HCT116 (cell line): ENCODE data around the gene ARHGAP42. TPM values are rescaled to one million over a fixed set of nuclear protein-coding genes. Genes with fewer than 3 reads are reported as not detected.

ENCODE experiments used
- ATAC-seq: fragments of 200-7000 bp; cut with Tn5 transposase; 2 replicates; pipeline ENCODE4 v1.9.1; 2020; ENCODE audit warnings: mild to moderate bottlenecking, moderate library complexity
- BruUV-seq: library from RNA; stranded (reverse); fragments of 400-500 nt; replicated peaks from 2 replicates; lab custom pipeline; 2021; lab: Mats Ljungman, UMichigan
- CTCF ChIA-PET: fragments of 300-600 bp; sonication (Branson Sonifier 250); formaldehyde crosslinking; loops from one replicate; lab custom pipeline; 2021; ENCODE audit warnings: antibody characterized with exemption; lab: Charles Lee
- POLR2A ChIA-PET: fragments of 300-600, 350-600 bp; sonication (Branson Sonifier 250); formaldehyde crosslinking; loops from one replicate; lab custom pipeline; 2021; ENCODE audit warnings: antibody characterized with exemption; lab: Charles Lee
- RAD21 ChIA-PET, 2 experiments: fragments of 300-600 bp; sonication (Branson Sonifier 250); formaldehyde crosslinking; loops; one replicate each; lab custom pipeline; 2023; ENCODE audit warnings: low total read pairs in 2 of 2; ENCODE audit not compliant: uncharacterized antibody in 2 of 2, unreplicated experiment in 2 of 2, low non-redundant PET in 1 of 2; lab: Charles Lee
- DNase-seq: peaks from one replicate; pipeline ENCODE4 v3.0.0-alpha.2; 2010; ENCODE audit warnings: low read depth, low spot score
- H2AFZ ChIP-seq: fragments of 200-600 bp; shearing (Covaris generic), sonication (generic); 2 replicates; pipeline ENCODE4 v1.6.1; 2017; ENCODE audit warnings: low read depth, mixed run types, mixed read lengths, antibody characterized with exemption, low read length; ENCODE audit not compliant: poor library complexity, severe bottlenecking
- H3K27ac ChIP-seq: 2 replicates; pipeline ENCODE4 v1.5.1; 2012; ENCODE audit warnings: low read depth, low read length
- H3K27me3 ChIP-seq: fragments of 200-600 bp; sonication (generic); 2 replicates; pipeline ENCODE4 v1.6.1; 2016; ENCODE audit warnings: mixed run types, low read length, mixed read lengths; ENCODE audit not compliant: insufficient read depth
- H3K36me3 ChIP-seq, 2 experiments: fragments of 200-500 bp in 1 of 2; fragments of 200-600 bp in 1 of 2; sonication (Bioruptor generic) in 1 of 2; sonication (generic) in 1 of 2; 2 replicates each; pipeline versions ENCODE4 v1.5.1 to v1.6.1; 2014 to 2016; ENCODE audit warnings: low read length in 2 of 2, inconsistent platforms in 1 of 2, mixed read lengths in 1 of 2, mixed run types in 1 of 2; ENCODE audit not compliant: insufficient read depth in 2 of 2, control insufficient read depth in 1 of 2
- H3K4me1 ChIP-seq, 2 experiments: fragments of 200-600 bp in 1 of 2; sonication (generic) in 1 of 2; 2 replicates each; pipeline versions ENCODE4 v1.5.1 to v1.6.1; 2012 to 2017; ENCODE audit warnings: low read length in 2 of 2, inconsistent platforms in 1 of 2, mild to moderate bottlenecking in 1 of 2, mixed read lengths in 1 of 2, mixed run types in 1 of 2, moderate library complexity in 1 of 2; ENCODE audit not compliant: insufficient read depth in 2 of 2, control insufficient read depth in 1 of 2
- H3K4me2 ChIP-seq: fragments of 200-600 bp; sonication (generic); 2 replicates; pipeline ENCODE4 v1.6.1; 2017; ENCODE audit warnings: mixed run types, low read length, mixed read lengths
- H3K4me3 ChIP-seq, 2 experiments: fragments of 200-600 bp in 1 of 2; sonication (generic) in 1 of 2; replicated peaks in 1 of 2; 2 replicates each; pipeline ENCODE4 v1.5.1; 2011 to 2016; ENCODE audit warnings: low read length in 2 of 2, control low read depth in 1 of 2, low read depth in 1 of 2, mild to moderate bottlenecking in 1 of 2, mixed read lengths in 1 of 2, mixed run types in 1 of 2
- H3K79me2 ChIP-seq: fragments of 200-600 bp; sonication (generic); 2 replicates; pipeline ENCODE4 v1.6.1; 2017; ENCODE audit warnings: mild to moderate bottlenecking, mixed run types, low read length, moderate library complexity, mixed read lengths; ENCODE audit not compliant: insufficient read depth
- H3K9ac ChIP-seq: fragments of 200-600 bp; sonication (generic); 2 replicates; pipeline ENCODE4 v1.6.1; 2016; ENCODE audit warnings: low read length, mixed read lengths
- H3K9me2 ChIP-seq: fragments of 200-600 bp; sonication (generic), shearing (Covaris generic); 2 replicates; pipeline ENCODE4 v1.6.1; 2017; ENCODE audit warnings: mixed run types, mild to moderate bottlenecking, moderate library complexity; ENCODE audit not compliant: insufficient read depth
- H3K9me3 ChIP-seq, 2 experiments: fragments of 200-500 bp in 1 of 2; fragments of 200-600 bp in 1 of 2; sonication (Bioruptor generic) in 1 of 2; sonication (generic) in 1 of 2; 2 replicates each; pipeline ENCODE4 v1.6.1; 2014 to 2017; ENCODE audit warnings: low read length in 2 of 2, mixed read lengths in 2 of 2, inconsistent platforms in 1 of 2, low read depth in 1 of 2, mild to moderate bottlenecking in 1 of 2, mixed run types in 1 of 2, moderate library complexity in 1 of 2; ENCODE audit not compliant: control insufficient read depth in 1 of 2, insufficient read depth in 1 of 2
- H4K20me1 ChIP-seq: fragments of 200-600 bp; sonication (generic), shearing (Covaris generic); 2 replicates; pipeline ENCODE4 v1.6.1; 2017; ENCODE audit warnings: mixed run types, mild to moderate bottlenecking, moderate library complexity; ENCODE audit not compliant: insufficient read depth
- CEBPB ChIP-seq: IDR thresholded peaks from 2 replicates; pipeline ENCODE4 v1.6.1; 2012; ENCODE audit warnings: low read depth
- ELF1 ChIP-seq: IDR thresholded peaks from 2 replicates; pipeline ENCODE4 v1.6.1; 2012; ENCODE audit warnings: low read depth, borderline replicate concordance
- EZH2 ChIP-seq: fragments of 200-600 bp; sonication (generic); IDR thresholded peaks from 2 replicates; pipeline ENCODE4 v1.6.1; 2017; ENCODE audit warnings: antibody characterized with exemption, mixed run types
- EZH2phosphoT487 ChIP-seq: fragments of 200-600 bp; IDR thresholded peaks from 2 replicates; pipeline ENCODE4 v1.6.1; 2018; ENCODE audit warnings: antibody characterized with exemption, borderline replicate concordance
- FOSL1 ChIP-seq: IDR thresholded peaks from 2 replicates; pipeline ENCODE4 v1.6.1; 2012; ENCODE audit warnings: low read depth
- JUND ChIP-seq: IDR thresholded peaks from 2 replicates; pipeline ENCODE4 v1.6.1; 2012
- POLR2A ChIP-seq: IDR thresholded peaks from 2 replicates; pipeline ENCODE4 v1.7.0; 2011; ENCODE audit warnings: borderline replicate concordance; ENCODE audit not compliant: insufficient read depth, insufficient read length; ENCODE audit errors: extremely low read depth
- POLR2AphosphoS5 ChIP-seq: IDR thresholded peaks from 2 replicates; pipeline ENCODE4 v1.6.1; 2011; ENCODE audit warnings: mild to moderate bottlenecking, low read depth, low read length, moderate library complexity
- RAD21 ChIP-seq: IDR thresholded peaks from 2 replicates; pipeline ENCODE4 v1.6.1; 2012; ENCODE audit warnings: low read depth, mild to moderate bottlenecking
- SIN3A ChIP-seq: IDR thresholded peaks from 2 replicates; pipeline ENCODE4 v1.6.1; 2012; ENCODE audit warnings: low read depth
- SRF ChIP-seq: IDR thresholded peaks from 2 replicates; pipeline ENCODE4 v1.6.1; 2012; ENCODE audit warnings: low read depth
- YY1 ChIP-seq: IDR thresholded peaks from 2 replicates; pipeline ENCODE4 v1.6.1; 2011; ENCODE audit warnings: low read length, low read depth, moderate library complexity, mild to moderate bottlenecking; ENCODE audit not compliant: insufficient replicate concordance; ENCODE audit errors: extremely low read depth
- ZFX ChIP-seq: fragments of 450-650 bp; IDR thresholded peaks from 2 replicates; pipeline ENCODE4 v1.6.1; 2017
- intact Hi-C: fragments of 100-400 bp; cut with micrococcal nuclease; formaldehyde crosslinking; loops from 2 replicates; pipeline ENCODE4 v1.10.0; 2022
- total RNA-seq: library from RNA; stranded (reverse); gene quantifications from one replicate; pipeline ENCODE4 v1.2.1, GENCODE V29; 2021; ENCODE audit not compliant: unreplicated experiment
- TF ChIP-seq, protein P1 (sequence below): IDR thresholded peaks from 2 replicates; pipeline ENCODE4 v1.6.1; 2012
- TF ChIP-seq, protein P2 (sequence below), 3 experiments: fragments of 200-600 bp in 1 of 3; sonication (generic) in 1 of 3; IDR thresholded peaks in 2 of 3; conservative IDR thresholded peaks in 1 of 3; 2 replicates each; pipeline ENCODE4 v1.5.1; 2012 to 2017; ENCODE audit warnings: low read depth in 2 of 3, low read length in 2 of 3, antibody characterized with exemption in 1 of 3, borderline replicate concordance in 1 of 3, control low read depth in 1 of 3, mild to moderate bottlenecking in 1 of 3, mixed read lengths in 1 of 3, mixed run types in 1 of 3, moderate library complexity in 1 of 3; ENCODE audit not compliant: insufficient read depth in 1 of 3

ARHGAP42 gene
- total RNA-seq, 1 experiment from 2014 or later = 12.3 TPM

DNA sequence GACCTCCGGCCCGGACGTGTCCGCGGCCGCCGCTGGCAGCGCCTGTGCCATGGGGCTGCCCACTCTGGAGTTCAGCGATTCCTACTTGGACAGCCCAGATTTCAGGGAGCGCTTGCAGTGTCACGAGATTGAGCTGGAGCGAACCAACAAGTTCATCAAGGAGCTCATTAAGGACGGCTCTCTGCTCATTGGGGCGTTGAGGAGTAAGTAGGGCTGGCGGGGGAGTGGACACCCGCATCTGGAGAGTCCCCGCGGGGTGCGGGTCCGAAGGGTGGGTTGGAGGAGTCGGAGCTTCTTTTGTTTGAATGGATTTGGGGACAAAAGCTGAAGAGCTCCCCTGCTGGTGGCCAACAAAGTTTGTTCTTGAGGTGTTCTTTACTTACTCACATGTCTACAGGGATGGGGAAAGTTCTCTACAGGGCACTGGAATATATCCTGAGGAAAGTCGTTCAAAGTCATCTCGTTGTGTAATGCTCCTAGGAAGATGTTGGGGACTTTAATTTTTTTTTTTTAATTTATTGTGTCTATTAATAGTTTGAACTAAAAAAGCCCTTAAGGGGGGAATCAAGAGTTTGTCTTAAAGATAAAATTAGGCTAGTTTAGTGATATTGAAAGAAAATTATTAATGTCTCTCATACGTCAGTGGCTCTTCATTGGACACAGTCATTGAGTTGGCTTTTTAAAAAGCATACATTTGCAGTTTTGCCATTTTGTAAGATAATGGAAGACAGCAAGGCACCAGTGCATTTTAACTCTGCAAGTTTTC is 725 bp downstream of the ARHGAP42 start:
- H3K4me1 ChIP-seq = peaks cover 10 to 54% of the 10 kb centered on the region in 2 experiments; a peak in 3 of 4 replicates
- peak overlapping the region; percentile 74 to 78 for H3K4me3 ChIP-seq
- TF ChIP-seq ELF1 (no peak), SIN3A (peak; percentile 37; the same call in 1 of the 2 replicates), EZH2 (no peak), ZFX (peak; percentile 14; the same call in 1 of the 2 replicates), CEBPB (no peak), FOSL1 (no peak), RAD21 (peak; percentile 39), SRF (no peak), YY1 (no peak), EZH2phosphoT487 (no peak), POLR2A (peak; percentile 10), JUND (no peak), POLR2AphosphoS5 (no peak)
- TF ChIP-seq, protein P1, sequence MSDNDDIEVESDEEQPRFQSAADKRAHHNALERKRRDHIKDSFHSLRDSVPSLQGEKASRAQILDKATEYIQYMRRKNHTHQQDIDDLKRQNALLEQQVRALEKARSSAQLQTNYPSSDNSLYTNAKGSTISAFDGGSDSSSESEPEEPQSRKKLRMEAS = peak; percentile 21; the same call in 1 of the 2 replicates
- TF ChIP-seq, protein P2, sequence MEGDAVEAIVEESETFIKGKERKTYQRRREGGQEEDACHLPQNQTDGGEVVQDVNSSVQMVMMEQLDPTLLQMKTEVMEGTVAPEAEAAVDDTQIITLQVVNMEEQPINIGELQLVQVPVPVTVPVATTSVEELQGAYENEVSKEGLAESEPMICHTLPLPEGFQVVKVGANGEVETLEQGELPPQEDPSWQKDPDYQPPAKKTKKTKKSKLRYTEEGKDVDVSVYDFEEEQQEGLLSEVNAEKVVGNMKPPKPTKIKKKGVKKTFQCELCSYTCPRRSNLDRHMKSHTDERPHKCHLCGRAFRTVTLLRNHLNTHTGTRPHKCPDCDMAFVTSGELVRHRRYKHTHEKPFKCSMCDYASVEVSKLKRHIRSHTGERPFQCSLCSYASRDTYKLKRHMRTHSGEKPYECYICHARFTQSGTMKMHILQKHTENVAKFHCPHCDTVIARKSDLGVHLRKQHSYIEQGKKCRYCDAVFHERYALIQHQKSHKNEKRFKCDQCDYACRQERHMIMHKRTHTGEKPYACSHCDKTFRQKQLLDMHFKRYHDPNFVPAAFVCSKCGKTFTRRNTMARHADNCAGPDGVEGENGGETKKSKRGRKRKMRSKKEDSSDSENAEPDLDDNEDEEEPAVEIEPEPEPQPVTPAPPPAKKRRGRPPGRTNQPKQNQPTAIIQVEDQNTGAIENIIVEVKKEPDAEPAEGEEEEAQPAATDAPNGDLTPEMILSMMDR (IDR thresholded peaks at IDR 0.05 in 2 of 3, conservative IDR thresholded peaks at IDR 0.05 in 1 of 3; ENCODE audit: borderline replicate concordance in 1 of 3, insufficient read depth in 1 of 3, low read depth in 2 of 3, low read length in 2 of 3) = peak; percentile 35 to 73 (median 62); a peak in 5 of 6 replicates
- TF ChIP-seq, all 23 proteins: peak for 6
- BruUV-seq = TSS peak; percentile 53
- Histone ChIP-seq H3K36me3 (no peaks in the 10 kb centered on the region), H3K79me2 (peaks cover 48% of the 10 kb centered on the region), H4K20me1 (no peaks in the 10 kb centered on the region), H3K27ac (peak overlapping the region; percentile 77), H3K9me2 (no peaks in the 10 kb centered on the region), H3K9me3 (no peaks in the 10 kb centered on the region), H3K9ac (peak overlapping the region; percentile 80), H3K4me2 (peak overlapping the region; percentile 69), H2AFZ (peak overlapping the region; percentile 60), H3K27me3 (no peaks in the 10 kb centered on the region)
- ChIA-PET RAD21 (interaction anchor here in 1 of 2 experiments (0.6 to 1.0 kb wide), 2 partner anchors 140 to 1423 kb away, joined by 3 read pairs; no protein-coding TSS in a partner anchor), POLR2A (interaction anchor here (1.0 kb wide), 1 partner anchor 88 kb away, joined by 3 read pairs; no protein-coding TSS in a partner anchor), CTCF (interaction anchor here (0.6 to 1.2 kb wide), 8 partner anchors 8 to 167 kb away, joined by 3 to 5 read pairs (median 3); no protein-coding TSS in a partner anchor)
- intact Hi-C loops = loop anchor here (5.0 kb wide), 1 partner anchor 54 kb away; no protein-coding TSS in a partner anchor
- ATAC-seq = peak; percentile 74
- peak; percentile 75 for DNase-seq
